ENCODE results near the gene MRPL55.

DNA sequence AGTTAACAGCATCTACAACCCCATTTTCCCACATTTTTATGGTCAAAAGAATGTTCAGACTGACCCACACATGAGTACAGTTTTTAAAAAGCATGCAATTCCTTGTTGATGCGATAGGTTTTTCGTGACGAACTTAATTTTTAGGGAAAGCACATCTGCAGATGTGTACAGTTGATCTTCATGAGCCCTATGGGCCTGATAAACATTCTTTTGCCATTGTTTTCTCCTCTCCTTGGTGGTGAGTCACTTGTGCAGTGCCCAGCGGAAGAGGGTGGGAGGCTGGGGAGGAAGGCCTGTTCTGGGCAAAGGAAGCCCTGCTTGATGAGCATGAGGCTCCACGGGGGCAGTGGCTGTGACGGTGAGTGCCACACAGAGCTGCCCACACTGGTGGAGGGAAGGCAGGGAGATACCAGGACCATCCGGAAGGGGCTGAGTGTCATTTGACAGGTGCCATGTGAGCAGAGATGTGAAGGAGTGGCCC, 21.3 kb downstream of the MRPL55 start:
- no peak for TF ChIP-seq EZH2phosphoT487 (IDR thresholded peaks at IDR 0.05; ENCODE audit: borderline replicate concordance)
- TF ChIP-seq, protein P1, sequence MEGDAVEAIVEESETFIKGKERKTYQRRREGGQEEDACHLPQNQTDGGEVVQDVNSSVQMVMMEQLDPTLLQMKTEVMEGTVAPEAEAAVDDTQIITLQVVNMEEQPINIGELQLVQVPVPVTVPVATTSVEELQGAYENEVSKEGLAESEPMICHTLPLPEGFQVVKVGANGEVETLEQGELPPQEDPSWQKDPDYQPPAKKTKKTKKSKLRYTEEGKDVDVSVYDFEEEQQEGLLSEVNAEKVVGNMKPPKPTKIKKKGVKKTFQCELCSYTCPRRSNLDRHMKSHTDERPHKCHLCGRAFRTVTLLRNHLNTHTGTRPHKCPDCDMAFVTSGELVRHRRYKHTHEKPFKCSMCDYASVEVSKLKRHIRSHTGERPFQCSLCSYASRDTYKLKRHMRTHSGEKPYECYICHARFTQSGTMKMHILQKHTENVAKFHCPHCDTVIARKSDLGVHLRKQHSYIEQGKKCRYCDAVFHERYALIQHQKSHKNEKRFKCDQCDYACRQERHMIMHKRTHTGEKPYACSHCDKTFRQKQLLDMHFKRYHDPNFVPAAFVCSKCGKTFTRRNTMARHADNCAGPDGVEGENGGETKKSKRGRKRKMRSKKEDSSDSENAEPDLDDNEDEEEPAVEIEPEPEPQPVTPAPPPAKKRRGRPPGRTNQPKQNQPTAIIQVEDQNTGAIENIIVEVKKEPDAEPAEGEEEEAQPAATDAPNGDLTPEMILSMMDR (conservative IDR thresholded peaks at IDR 0.05; ENCODE audit: low read length) = no peak
